K562 (cell line): ENCODE results near the gene KIF19. TPM values are rescaled to one million over a fixed set of nuclear protein-coding genes. Genes with fewer than 3 reads are reported as not detected.
A peak's percentile ranks its signal among the peaks of the same experiment; 100 is the strongest.

Experiments used
- ATAC-seq: fragments of 200-7000 bp; cut with Tn5 transposase; 3 replicates; pipeline ENCODE4 v1.9.1; 2020; ENCODE audit warnings: moderate library complexity
- BruUV-seq: library from RNA; stranded (reverse); fragments of 400-500 nt; replicated peaks from 2 replicates; lab custom pipeline; 2021; lab: Mats Ljungman, UMichigan
- CTCF ChIA-PET: fragments of 300-600 bp; formaldehyde crosslinking; extraction: SDS; loops from one replicate; lab custom pipeline; 2021; ENCODE audit warnings: low intra/inter-chr PET ratio; lab: Yijun Ruan, JAX
- POLR2A ChIA-PET: fragments of 300-600, 350-650 bp; sonication (Branson Sonifier 250); formaldehyde crosslinking; extraction: SDS; loops from one replicate; lab custom pipeline; 2021; ENCODE audit warnings: antibody characterized with exemption, inconsistent platforms; lab: Yijun Ruan, JAX
- DNase-seq, 4 experiments: peaks; one replicate each; pipeline versions ENCODE4 v3.0.0 to v3.0.0-alpha.2; 2011 to 2018; ENCODE audit warnings: low spot score in 3 of 4, mixed read lengths in 3 of 4; ENCODE audit errors: extremely low read depth in 1 of 4
- FAIRE-seq: peaks from 2 replicates; lab custom pipeline; 2011; peaks lifted over from hg19 to GRCh38; lab: Jason Lieb, UNC
- H2AFZ ChIP-seq: 2 replicates; pipeline ENCODE4 v1.6.0; 2011; ENCODE audit warnings: low read depth, low read length, control low read depth, inconsistent platforms
- H3K27ac ChIP-seq: fragments of 200-600 bp; 3 replicates; pipeline ENCODE4 v1.8.0; 2011; ENCODE audit warnings: low read depth, mild to moderate bottlenecking, control low read depth, inconsistent platforms, low read length, moderate library complexity, mixed read lengths; ENCODE audit errors: extremely low read depth
- H3K27me3 ChIP-seq, 2 experiments: fragments of 300-600 bp in 1 of 2; 2 replicates in 1 of 2; 3 replicates in 1 of 2; pipeline versions ENCODE4 v1.6.0 to v1.8.0; 2011; ENCODE audit warnings: inconsistent platforms in 2 of 2, low read length in 2 of 2, mild to moderate bottlenecking in 1 of 2, mixed read lengths in 1 of 2, moderate library complexity in 1 of 2; ENCODE audit not compliant: control insufficient read depth in 2 of 2, insufficient read depth in 2 of 2
- H3K36me3 ChIP-seq: fragments of 300-600 bp; 3 replicates; pipeline ENCODE4 v1.8.0; 2011; ENCODE audit warnings: mild to moderate bottlenecking, low read length, inconsistent platforms; ENCODE audit not compliant: control insufficient read depth, insufficient read depth
- H3K4me1 ChIP-seq, 2 experiments: fragments of 200-600 bp in 1 of 2; replicated peaks in 1 of 2; 2 replicates in 1 of 2; 3 replicates in 1 of 2; pipeline versions ENCODE4 v1.5.1 to v1.8.0; 2011; ENCODE audit warnings: inconsistent platforms in 2 of 2, low read length in 2 of 2, mild to moderate bottlenecking in 1 of 2, mixed read lengths in 1 of 2, moderate library complexity in 1 of 2; ENCODE audit not compliant: control insufficient read depth in 2 of 2, insufficient read depth in 2 of 2
- H3K4me2 ChIP-seq: 2 replicates; pipeline ENCODE4 v1.6.1; 2011; ENCODE audit warnings: low read length, control low read depth, inconsistent platforms, mixed read lengths; ENCODE audit not compliant: insufficient read depth
- H3K4me3 ChIP-seq: fragments of 200-600 bp; sonication (generic), shearing (Covaris generic); 2 replicates; pipeline ENCODE4 v1.5.1; 2016; ENCODE audit warnings: control low read depth, inconsistent platforms
- H3K79me2 ChIP-seq: fragments of 200-600 bp; 3 replicates; pipeline ENCODE4 v1.8.0; 2011; ENCODE audit warnings: low read length, inconsistent platforms; ENCODE audit not compliant: control insufficient read depth, insufficient read depth
- H3K9ac ChIP-seq, 2 experiments: 2 replicates each; pipeline versions ENCODE4 v1.6.0 to v1.6.1; 2011; ENCODE audit warnings: low read depth in 2 of 2, low read length in 2 of 2, control low read depth in 1 of 2, inconsistent platforms in 1 of 2, mild to moderate bottlenecking in 1 of 2, mixed read lengths in 1 of 2; ENCODE audit not compliant: insufficient read depth in 1 of 2
- H3K9me1 ChIP-seq: one replicate; pipeline ENCODE4 v1.6.0; 2011; ENCODE audit warnings: inconsistent platforms, mild to moderate bottlenecking, low read length, moderate library complexity; ENCODE audit not compliant: control insufficient read depth, insufficient read depth
- H3K9me3 ChIP-seq: replicated peaks from 2 replicates; pipeline ENCODE4 v1.5.1; 2011; ENCODE audit warnings: low read depth, low read length, inconsistent platforms; ENCODE audit not compliant: control insufficient read depth, insufficient read depth
- H4K20me1 ChIP-seq: replicated peaks from 2 replicates; pipeline ENCODE4 v1.6.1; 2011; ENCODE audit warnings: low read length, inconsistent platforms, mixed read lengths; ENCODE audit not compliant: control insufficient read depth, insufficient read depth
- E2F3 ChIP-seq: fragments of 250-450 bp; sonication (Bioruptor Pico); IDR thresholded peaks from 2 replicates; pipeline ENCODE4 v1.4.0; 2020; ENCODE audit warnings: mild to moderate bottlenecking
- NEUROD1 ChIP-seq: fragments of 150-350 bp; IDR thresholded peaks from 2 replicates; pipeline ENCODE4 v1.6.1; 2014; ENCODE audit warnings: borderline replicate concordance, low read length, low read depth; ENCODE audit not compliant: partially characterized antibody
- NFE2 ChIP-seq: IDR thresholded peaks from 2 replicates; pipeline ENCODE4 v1.6.1; 2014; ENCODE audit warnings: antibody characterized with exemption, low read depth
- SAFB2 ChIP-seq: fragments of 200-400 bp; formaldehyde crosslinking; IDR thresholded peaks from 2 replicates; pipeline ENCODE4 v1.6.1; 2018; ENCODE audit warnings: borderline replicate concordance, low read length, low read depth, moderate library complexity; ENCODE audit not compliant: severe bottlenecking
- SNIP1 ChIP-seq: fragments of 450-650 bp; IDR thresholded peaks from 2 replicates; pipeline ENCODE4 v1.7.1; 2017; ENCODE audit warnings: low read depth, mild to moderate bottlenecking
- ZC3H8 ChIP-seq: fragments of 450-650 bp; IDR thresholded peaks from 2 replicates; pipeline ENCODE4 v1.6.1; 2017
- ZKSCAN1 ChIP-seq: fragments of 150-350 bp; IDR thresholded peaks from 2 replicates; pipeline ENCODE4 v1.6.1; 2016; ENCODE audit warnings: low read depth, low read length
- ZNF75A ChIP-seq: fragments of 450-650 bp; formaldehyde crosslinking; IDR thresholded peaks from 2 replicates; pipeline ENCODE4 v1.4.0; 2020; ENCODE audit warnings: mild to moderate bottlenecking
- WGBS: fragments of 100-300 bp; shearing (Covaris generic); methylation state at CpG from one replicate; pipeline ENCODE4 v1.1.6; 2016; ENCODE audit warnings: low coverage, mixed read lengths; ENCODE audit not compliant: insufficient coverage; ENCODE audit errors: missing lambda C conversion rate; 5-methylcytosine and 5-hydroxymethylcytosine counted together
- in situ Hi-C: fragments of 300-500 bp; cut with MboI; formaldehyde crosslinking; loops from 4 replicates; pipeline ENCODE4 v1.15.0; 2018; ENCODE audit warnings: inconsistent platforms, mixed read lengths
- intact Hi-C: fragments of 100-400 bp; cut with micrococcal nuclease; formaldehyde crosslinking; loops from 2 replicates; pipeline ENCODE4 v1.14.2; 2022
- polyA plus RNA-seq, 8 experiments: library from polyadenylated mRNA; depleted of rRNA in 4 of 8; stranded (reverse) in 5 of 8; unstranded in 3 of 8; fragments of >200 nt; fragmentation: Nextera tagmentation in 2 of 8; fragmentation: Illumina TruSeq in 1 of 8; extraction: Ambion mirVana in 2 of 8; extraction: Trizol in 1 of 8; gene quantifications; 2 replicates each; pipeline versions ENCODE4 v1.2.1 to v1.2.3, GENCODE V29; 2011 to 2014; ENCODE audit warnings: inconsistent platforms in 1 of 8, missing spikeins in 1 of 8
- total RNA-seq, 7 experiments: library from RNA; depleted of rRNA in 6 of 7; stranded (reverse); fragments of >200 nt in 6 of 7; fragmentation: Illumina TruSeq in 2 of 7; extraction: Trizol in 2 of 7; gene quantifications; 2 replicates each; pipeline versions ENCODE4 v1.2.1 to v1.2.3, GENCODE V29; 2011 to 2021; ENCODE audit warnings: low replicate concordance in 1 of 7
- TF ChIP-seq, protein P1 (sequence below), 2 experiments: fragments of 450-650 bp in 1 of 2; sonication (generic) in 1 of 2; formaldehyde crosslinking in 1 of 2; IDR thresholded peaks; 2 replicates each; pipeline versions ENCODE4 v1.7.1 to v1.9.0; 2016 to 2022; ENCODE audit warnings: inconsistent platforms in 1 of 2, mild to moderate bottlenecking in 1 of 2, missing genetic modification reagents in 1 of 2
- TF ChIP-seq, protein P2 (sequence below): IDR thresholded peaks from 2 replicates; pipeline ENCODE4 v1.6.1; 2012; ENCODE audit warnings: low read depth, low read length, improper control_type of control experiment, borderline replicate concordance

KIF19 gene
- total and polyA plus RNA-seq, 9 of the 15 experiments (the other 6 are each of a cell fraction or from before 2014, with no cell fraction given): 0.10 TPM; not detected in 8

DNA sequence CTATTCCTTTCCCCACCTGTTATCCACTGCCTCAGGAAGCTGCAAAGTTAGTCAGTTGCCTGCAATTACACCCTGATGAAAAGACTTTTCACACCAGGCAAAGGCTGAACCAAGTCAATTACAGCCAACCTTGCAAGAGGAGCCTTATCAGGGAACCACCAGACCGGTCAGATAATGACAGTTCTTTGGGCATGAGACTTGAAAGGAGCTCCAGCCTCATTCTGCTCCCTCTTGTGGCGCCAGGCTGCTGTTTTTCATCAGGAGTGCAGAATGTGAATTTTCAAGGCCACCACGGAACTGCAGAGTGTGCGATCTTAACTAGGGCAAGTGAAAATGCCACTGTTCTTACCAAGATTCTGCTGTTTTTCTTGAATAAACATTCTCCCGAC, 29.5 kb upstream of the KIF19 start:
- H3K79me2 ChIP-seq: no peaks in the 10 kb centered on the region
- H3K9me3 ChIP-seq: no peaks in the 10 kb centered on the region
- no TSS peak for BruUV-seq
- ChIA-PET CTCF (interaction anchor here (1.1 to 1.2 kb wide), 2 partner anchors 85 to 88 kb away, joined by 3 to 6 read pairs; no protein-coding TSS in a partner anchor), POLR2A (interaction anchor here (0.6 to 2.0 kb wide), 16 partner anchors 9 to 194 kb away, joined by 3 to 16 read pairs (median 4); partner anchors contain the start of genes GPR142 and TTYH2)
- H3K4me2 ChIP-seq: peak overlapping the region; percentile 82
- no peaks in the 10 kb centered on the region for H3K36me3 ChIP-seq
- DNase-seq: peak; percentile 82 to 96 (median 85)
- peak; percentile 99 for FAIRE-seq
- H3K9me1 ChIP-seq: no peaks in the 10 kb centered on the region
- no peaks in the 10 kb centered on the region for H4K20me1 ChIP-seq
- H3K9ac ChIP-seq: peak overlapping the region; percentile 49 to 65; a peak in 3 of 4 replicates
- H3K4me3 ChIP-seq: peak overlapping the region; percentile 10; the same call in 1 of the 2 replicates
- no peaks in the 10 kb centered on the region for H3K27me3 ChIP-seq
- in situ Hi-C loops (no loop called here), intact Hi-C loops (loop anchor here (1.0 kb wide), 1 partner anchor 86 kb away; no protein-coding TSS in a partner anchor)
- ATAC-seq: peak; percentile 89
- H2AFZ ChIP-seq: peak overlapping the region; percentile 97
- H3K27ac ChIP-seq: peak overlapping the region; percentile 91
- peaks cover 14 to 21% of the 10 kb centered on the region in 2 experiments; a peak in 4 of 5 replicates for H3K4me1 ChIP-seq
- 0% methylated on average over 5 of the region's 5 CpGs for WGBS
- no peak for TF ChIP-seq SAFB2
- peak; percentile 48 for TF ChIP-seq NFE2
- TF ChIP-seq, protein P1, sequence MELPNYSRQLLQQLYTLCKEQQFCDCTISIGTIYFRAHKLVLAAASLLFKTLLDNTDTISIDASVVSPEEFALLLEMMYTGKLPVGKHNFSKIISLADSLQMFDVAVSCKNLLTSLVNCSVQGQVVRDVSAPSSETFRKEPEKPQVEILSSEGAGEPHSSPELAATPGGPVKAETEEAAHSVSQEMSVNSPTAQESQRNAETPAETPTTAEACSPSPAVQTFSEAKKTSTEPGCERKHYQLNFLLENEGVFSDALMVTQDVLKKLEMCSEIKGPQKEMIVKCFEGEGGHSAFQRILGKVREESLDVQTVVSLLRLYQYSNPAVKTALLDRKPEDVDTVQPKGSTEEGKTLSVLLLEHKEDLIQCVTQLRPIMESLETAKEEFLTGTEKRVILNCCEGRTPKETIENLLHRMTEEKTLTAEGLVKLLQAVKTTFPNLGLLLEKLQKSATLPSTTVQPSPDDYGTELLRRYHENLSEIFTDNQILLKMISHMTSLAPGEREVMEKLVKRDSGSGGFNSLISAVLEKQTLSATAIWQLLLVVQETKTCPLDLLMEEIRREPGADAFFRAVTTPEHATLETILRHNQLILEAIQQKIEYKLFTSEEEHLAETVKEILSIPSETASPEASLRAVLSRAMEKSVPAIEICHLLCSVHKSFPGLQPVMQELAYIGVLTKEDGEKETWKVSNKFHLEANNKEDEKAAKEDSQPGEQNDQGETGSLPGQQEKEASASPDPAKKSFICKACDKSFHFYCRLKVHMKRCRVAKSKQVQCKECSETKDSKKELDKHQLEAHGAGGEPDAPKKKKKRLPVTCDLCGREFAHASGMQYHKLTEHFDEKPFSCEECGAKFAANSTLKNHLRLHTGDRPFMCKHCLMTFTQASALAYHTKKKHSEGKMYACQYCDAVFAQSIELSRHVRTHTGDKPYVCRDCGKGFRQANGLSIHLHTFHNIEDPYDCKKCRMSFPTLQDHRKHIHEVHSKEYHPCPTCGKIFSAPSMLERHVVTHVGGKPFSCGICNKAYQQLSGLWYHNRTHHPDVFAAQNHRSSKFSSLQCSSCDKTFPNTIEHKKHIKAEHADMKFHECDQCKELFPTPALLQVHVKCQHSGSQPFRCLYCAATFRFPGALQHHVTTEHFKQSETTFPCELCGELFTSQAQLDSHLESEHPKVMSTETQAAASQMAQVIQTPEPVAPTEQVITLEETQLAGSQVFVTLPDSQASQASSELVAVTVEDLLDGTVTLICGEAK (IDR thresholded peaks at IDR 0.05): no peak
- TF ChIP-seq, protein P1 (CRISPR knock-in tag; IDR thresholded peaks at IDR 0.05): no peak
- TF ChIP-seq SNIP1: no peak
- TF ChIP-seq ZKSCAN1: peak; percentile 70; the same call in 1 of the 2 replicates
- TF ChIP-seq, protein P2, sequence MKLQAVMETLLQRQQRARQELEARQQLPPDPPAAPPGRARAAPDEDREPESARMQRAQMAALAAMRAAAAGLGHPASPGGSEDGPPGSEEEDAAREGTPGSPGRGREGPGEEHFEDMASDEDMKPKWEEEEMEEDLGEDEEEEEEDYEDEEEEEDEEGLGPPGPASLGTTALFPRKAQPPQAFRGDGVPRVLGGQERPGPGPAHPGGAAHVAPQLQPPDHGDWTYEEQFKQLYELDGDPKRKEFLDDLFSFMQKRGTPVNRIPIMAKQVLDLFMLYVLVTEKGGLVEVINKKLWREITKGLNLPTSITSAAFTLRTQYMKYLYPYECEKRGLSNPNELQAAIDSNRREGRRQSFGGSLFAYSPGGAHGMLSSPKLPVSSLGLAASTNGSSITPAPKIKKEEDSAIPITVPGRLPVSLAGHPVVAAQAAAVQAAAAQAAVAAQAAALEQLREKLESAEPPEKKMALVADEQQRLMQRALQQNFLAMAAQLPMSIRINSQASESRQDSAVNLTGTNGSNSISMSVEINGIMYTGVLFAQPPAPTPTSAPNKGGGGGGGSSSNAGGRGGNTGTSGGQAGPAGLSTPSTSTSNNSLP: peak; percentile 42; the same call in 1 of the 2 replicates
- no peak for TF ChIP-seq ZC3H8
- TF ChIP-seq NEUROD1: peak; percentile 59
- no peak for TF ChIP-seq E2F3 (CRISPR knock-in tag)
- no peak for TF ChIP-seq ZNF75A
